ENCODE data around the gene KCNQ4. TPM values are rescaled to one million over a fixed set of nuclear protein-coding genes. Genes with fewer than 3 reads are reported as not detected.
A peak's percentile ranks its signal among the peaks of the same experiment; 100 is the strongest.

The KCNQ4 gene
- total and polyA plus RNA-seq, 2 experiments from 2014 or later, result 1.3 to 3.0 TPM

DNA sequence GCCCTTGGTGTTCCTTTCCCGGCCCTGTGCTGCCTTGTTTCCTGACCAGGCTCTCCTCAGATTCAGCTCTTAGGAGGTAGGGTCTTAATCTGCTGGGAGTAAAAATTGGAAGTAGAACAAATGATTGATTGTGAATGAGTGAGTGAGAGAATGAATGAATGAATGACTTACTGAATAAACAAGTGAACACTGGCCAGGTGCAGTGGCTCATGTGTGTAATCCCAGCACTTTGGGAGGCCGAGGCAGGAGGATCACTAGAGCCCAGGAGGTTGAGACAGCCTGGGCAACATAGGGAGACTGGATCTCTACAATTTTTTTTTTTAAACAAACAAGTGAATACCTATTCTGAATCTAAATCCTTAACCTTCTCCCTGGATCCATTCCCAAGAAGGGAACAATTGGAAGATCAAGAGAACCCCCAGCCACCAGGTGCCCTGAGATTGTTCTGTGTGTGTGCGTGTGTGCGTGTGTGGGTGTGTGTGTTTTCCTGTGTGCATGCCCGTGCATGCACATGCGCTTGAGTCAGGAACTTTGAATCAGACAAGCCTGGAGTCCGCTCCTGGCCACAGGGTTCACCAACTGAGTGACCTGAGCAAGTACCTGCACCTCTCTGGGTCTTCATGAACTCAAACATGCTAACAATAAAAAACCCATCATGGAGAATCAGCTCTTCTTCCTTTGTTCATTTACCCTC, 102.9 kb downstream of the KCNQ4 start:
- Histone ChIP-seq H3K27me3 (ENCODE audit: insufficient read depth) (peaks cover 30% of the 10 kb centered on the region), H3K36me3 (ENCODE audit: insufficient read depth) (no peaks in the 10 kb centered on the region), H4K20me1 (replicated peaks; ENCODE audit: insufficient read depth) (no peaks in the 10 kb centered on the region), H3K9me2 (ENCODE audit: insufficient read depth) (no peaks in the 10 kb centered on the region), H3K27ac (ENCODE audit: low read depth) (no peak overlapping the region), H3K4me1 (ENCODE audit: insufficient read depth) (peaks cover 4% of the 10 kb centered on the region; the same call in 1 of the 2 replicates), H3K79me2 (replicated peaks; ENCODE audit: insufficient read depth) (no peaks in the 10 kb centered on the region), H3K4me3 (no peak overlapping the region), H3F3A (replicated peaks; ENCODE audit: low read depth) (no peaks in the 10 kb centered on the region), H2AFZ (peak overlapping the region; percentile 78; the same call in 1 of the 2 replicates), H3K4me2 (no peak overlapping the region)
- ATAC-seq (no peak), DNase-seq (ENCODE audit: low spot score) (no peak)
- no peak overlapping the region for H3K27ac Mint-ChIP-seq
- H3K4me1 Mint-ChIP-seq, result peaks cover 6% of the 10 kb centered on the region; the same call in 2 of the 3 replicates
- TF ChIP-seq NANOG (IDR thresholded peaks at IDR 0.05; ENCODE audit: borderline replicate concordance) (no peak), EZH2phosphoT487 (IDR thresholded peaks at IDR 0.05; ENCODE audit: unreplicated experiment) (no peak), JUNB (IDR thresholded peaks at IDR 0.05; ENCODE audit: unreplicated experiment) (no peak), POLR2AphosphoS5 (IDR thresholded peaks at IDR 0.05; ENCODE audit: low read depth) (no peak), ZNF462 (CRISPR knock-in tag; IDR thresholded peaks at IDR 0.05) (no peak), REST (IDR thresholded peaks at IDR 0.05; ENCODE audit: unreplicated experiment) (no peak), STAT1 (IDR thresholded peaks at IDR 0.05; ENCODE audit: unreplicated experiment) (no peak), EZH2 (IDR thresholded peaks at IDR 0.05; ENCODE audit: low read depth, unreplicated experiment) (no peak), ZNF114 (CRISPR knock-in tag; IDR thresholded peaks at IDR 0.05) (no peak), ZNF331 (CRISPR knock-in tag; IDR thresholded peaks at IDR 0.05; ENCODE audit: low read depth) (no peak), CTCF (conservative IDR thresholded peaks at IDR 0.05; ENCODE audit: low read depth in 2 of 2) (no peak), CREB1 (CRISPR knock-in tag; IDR thresholded peaks at IDR 0.05; ENCODE audit: low read depth) (no peak)
- TF ChIP-seq, protein P1, sequence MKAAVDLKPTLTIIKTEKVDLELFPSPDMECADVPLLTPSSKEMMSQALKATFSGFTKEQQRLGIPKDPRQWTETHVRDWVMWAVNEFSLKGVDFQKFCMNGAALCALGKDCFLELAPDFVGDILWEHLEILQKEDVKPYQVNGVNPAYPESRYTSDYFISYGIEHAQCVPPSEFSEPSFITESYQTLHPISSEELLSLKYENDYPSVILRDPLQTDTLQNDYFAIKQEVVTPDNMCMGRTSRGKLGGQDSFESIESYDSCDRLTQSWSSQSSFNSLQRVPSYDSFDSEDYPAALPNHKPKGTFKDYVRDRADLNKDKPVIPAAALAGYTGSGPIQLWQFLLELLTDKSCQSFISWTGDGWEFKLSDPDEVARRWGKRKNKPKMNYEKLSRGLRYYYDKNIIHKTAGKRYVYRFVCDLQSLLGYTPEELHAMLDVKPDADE (IDR thresholded peaks at IDR 0.05), result no peak
- H3K4me3 Mint-ChIP-seq, result no peak overlapping the region
- no peaks in the 10 kb centered on the region for H3K9me3 Mint-ChIP-seq
- H3K27me3 Mint-ChIP-seq (ENCODE audit: insufficient read depth, low read depth, poor library complexity), result peaks cover 24% of the 10 kb centered on the region
- H3K36me3 Mint-ChIP-seq (ENCODE audit: low read depth), result no peaks in the 10 kb centered on the region

Data from GM23338 (cell line).